HG02588 (cell line): ENCODE results near the gene NFKBIE.
"Not testable (repeated sequence)": the region's sequence is repeated elsewhere in the genome, so short reads cannot be mapped to it uniquely, and the experiment has no call there.

Experiments
- ATAC-seq: cut with Tn5 transposase; IDR thresholded peaks from one replicate; pipeline ENCODE4 v1.9.1; 2021; ENCODE audit warnings: mild to moderate bottlenecking, moderate library complexity; ENCODE audit not compliant: unreplicated experiment

Gene NFKBIE, protein sequence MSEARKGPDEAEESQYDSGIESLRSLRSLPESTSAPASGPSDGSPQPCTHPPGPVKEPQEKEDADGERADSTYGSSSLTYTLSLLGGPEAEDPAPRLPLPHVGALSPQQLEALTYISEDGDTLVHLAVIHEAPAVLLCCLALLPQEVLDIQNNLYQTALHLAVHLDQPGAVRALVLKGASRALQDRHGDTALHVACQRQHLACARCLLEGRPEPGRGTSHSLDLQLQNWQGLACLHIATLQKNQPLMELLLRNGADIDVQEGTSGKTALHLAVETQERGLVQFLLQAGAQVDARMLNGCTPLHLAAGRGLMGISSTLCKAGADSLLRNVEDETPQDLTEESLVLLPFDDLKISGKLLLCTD

DNA sequence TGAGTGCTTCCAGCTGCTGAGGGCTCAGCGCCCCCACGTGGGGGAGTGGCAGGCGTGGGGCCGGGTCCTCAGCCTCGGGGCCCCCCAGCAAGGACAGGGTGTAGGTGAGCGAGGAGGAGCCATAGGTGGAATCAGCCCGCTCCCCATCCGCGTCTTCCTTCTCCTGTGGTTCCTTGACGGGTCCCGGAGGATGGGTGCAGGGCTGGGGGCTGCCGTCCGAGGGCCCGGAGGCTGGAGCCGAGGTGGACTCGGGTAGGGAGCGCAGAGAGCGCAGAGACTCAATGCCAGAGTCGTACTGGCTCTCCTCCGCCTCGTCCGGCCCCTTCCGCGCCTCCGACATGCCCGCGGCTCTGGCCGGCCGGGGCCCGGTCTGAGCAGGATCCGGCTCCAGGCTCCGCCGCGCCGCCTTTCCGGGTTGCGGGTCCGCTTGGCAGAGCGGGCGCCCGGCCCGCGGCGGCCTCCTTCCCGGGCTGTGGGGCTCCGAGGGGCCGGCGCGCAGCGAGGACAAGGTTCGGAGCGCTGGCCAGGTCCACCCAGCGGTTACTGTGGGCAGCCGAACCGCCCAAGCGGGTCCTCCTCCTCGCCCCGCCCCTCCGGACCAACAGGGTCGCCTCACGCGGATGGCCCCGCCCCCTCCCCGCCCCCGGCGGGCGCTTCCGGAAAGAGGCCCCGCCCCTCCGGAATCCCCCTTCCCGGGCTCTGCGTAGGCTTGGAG lies at the start of gene NFKBIE:
Gene NFKBIE (minus strand): TSS at position 545 of the 715 bp plus-strand sequence. CDS start 205 bp downstream, at position 340.
- peak; percentile 32 for ATAC-seq

GRCh38 chr6:44314657-44315056 lies 49.3 kb upstream of the NFKBIE start:
- ATAC-seq: not testable (repeated sequence)

- peak; percentile 83 for ATAC-seq
Measured at GRCh38 chr6:44312901-44313788, 47.8 kb upstream of the NFKBIE start, which contains the start of gene AARS2. Gene AARS2 (minus strand): TSS chr6:44313347. CDS start chr6:44313323, 24 bp downstream.

DNA sequence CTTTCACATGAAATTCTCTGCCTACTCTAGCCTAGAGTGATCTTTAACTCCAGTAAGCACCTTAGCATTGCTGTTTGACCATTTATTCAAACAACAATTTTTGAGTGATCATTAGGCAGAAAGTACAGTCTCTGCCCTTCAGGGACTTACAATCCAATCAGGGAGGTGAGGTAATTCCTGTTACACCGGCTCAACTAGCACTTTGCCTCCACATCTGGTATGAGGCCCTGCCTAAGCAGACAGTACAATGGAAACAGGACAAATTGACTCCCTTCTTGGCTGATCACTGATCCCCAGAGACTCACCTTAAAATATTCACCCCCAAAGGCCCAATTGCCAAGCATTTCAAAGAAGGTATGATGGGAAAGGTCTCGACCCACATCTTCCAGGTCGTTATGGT lies 46.4 kb upstream of the NFKBIE start:
- no peak for ATAC-seq

- no peak for ATAC-seq
Measured at GRCh38 chr6:44311304-44311703, 46.0 kb upstream of the NFKBIE start.

- no peak for ATAC-seq
Measured at GRCh38 chr6:44310241-44310640, 44.9 kb upstream of the NFKBIE start.

GRCh38 chr6:44309631-44310030 lies 44.3 kb upstream of the NFKBIE start:
- no peak for ATAC-seq

- ATAC-seq: no peak
Measured at GRCh38 chr6:44309092-44309491, 43.7 kb upstream of the NFKBIE start.

- ATAC-seq: no peak
Measured at GRCh38 chr6:44307217-44307616, 41.9 kb upstream of the NFKBIE start.

GRCh38 chr6:44306710-44307109 lies 41.4 kb upstream of the NFKBIE start:
- no peak for ATAC-seq

- no peak for ATAC-seq
Measured at GRCh38 chr6:44305200-44305725, 39.9 kb upstream of the NFKBIE start.

GRCh38 chr6:44304282-44305199 lies 39.2 kb upstream of the NFKBIE start:
- no peak for ATAC-seq

- no peak for ATAC-seq
Measured at GRCh38 chr6:44303842-44304241, 38.5 kb upstream of the NFKBIE start.

DNA sequence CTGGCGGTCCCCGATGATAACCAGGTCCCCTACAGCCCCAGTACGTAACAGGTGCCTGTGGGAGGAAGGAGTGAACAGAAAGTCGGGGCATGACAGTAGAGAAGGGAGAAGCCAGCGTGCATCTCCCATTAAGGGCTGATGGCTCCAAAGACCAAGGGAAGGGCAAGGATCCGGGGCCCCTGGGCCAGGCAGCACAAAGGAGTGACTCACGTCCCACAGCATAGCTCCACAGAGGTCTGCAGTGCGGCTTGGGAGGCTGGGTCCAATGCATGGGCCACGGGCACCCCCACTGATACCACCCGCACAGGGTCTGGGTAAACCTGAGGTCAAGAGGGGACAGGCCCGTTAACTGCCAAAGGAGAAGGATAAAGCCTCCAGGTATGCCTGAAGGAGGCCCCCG lies 37.5 kb upstream of the NFKBIE start:
- ATAC-seq: no peak

GRCh38 chr6:44301782-44302564 lies 36.6 kb upstream of the NFKBIE start:
- ATAC-seq: no peak

DNA sequence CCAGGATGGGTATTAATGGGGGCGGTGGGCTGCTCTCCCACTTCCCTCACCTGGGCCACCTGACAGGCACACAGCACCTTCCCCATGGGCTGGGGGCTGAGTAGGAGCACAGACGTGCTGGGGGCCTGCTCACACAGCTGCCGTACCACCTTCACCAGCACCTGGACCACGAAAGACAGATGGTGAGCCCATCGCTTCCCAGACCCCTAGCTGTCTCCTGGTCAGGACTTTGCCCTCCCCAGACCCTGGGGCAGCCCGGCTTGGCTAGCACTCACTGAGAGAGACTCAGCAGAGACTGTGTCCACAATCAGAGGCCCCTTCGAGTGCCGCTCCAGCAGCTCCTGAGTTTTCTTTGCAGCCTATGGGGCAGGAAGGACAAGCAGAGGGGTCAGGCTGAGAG lies 35.8 kb upstream of the NFKBIE start:
- no peak for ATAC-seq

DNA sequence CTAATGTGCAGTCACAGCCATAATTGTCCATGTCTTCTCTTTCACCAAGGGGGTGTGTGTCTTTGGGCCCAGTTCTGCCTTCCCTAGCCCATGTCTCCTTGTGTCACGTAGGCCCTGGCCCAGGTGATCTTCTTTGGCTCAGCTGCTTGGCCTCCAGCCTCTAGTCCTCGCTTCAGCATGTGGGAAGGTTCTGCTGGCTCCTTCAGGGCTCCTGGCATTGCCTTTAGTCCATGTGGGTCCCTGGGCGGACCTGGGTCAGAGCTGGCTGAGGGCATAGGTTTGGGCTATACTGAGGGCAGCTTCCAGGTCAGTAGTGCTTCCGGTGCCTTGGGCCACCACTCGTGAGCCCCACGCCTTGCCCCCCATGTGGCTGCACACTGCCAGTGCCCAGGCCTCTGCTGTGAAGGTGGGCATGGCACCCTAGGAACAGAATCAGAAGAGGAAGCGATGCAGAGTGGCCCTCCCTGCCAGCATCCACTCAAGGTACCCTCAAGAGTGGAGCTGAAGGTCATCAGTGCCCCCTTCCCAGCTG lies 35.0 kb upstream of the NFKBIE start:
- no peak for ATAC-seq

GRCh38 chr6:44298864-44299263 lies 33.5 kb upstream of the NFKBIE start:
- no peak for ATAC-seq
